WTC11 (cell line): ENCODE data around the gene C19orf85. TPM values are rescaled to one million over a fixed set of nuclear protein-coding genes. Genes with fewer than 3 reads are reported as not detected.

Experiments
- ATAC-seq: fragments of 200-7000 bp; cut with Tn5 transposase; 2 replicates; pipeline ENCODE4 v1.10.0; 2021; ENCODE audit warnings: mild to moderate bottlenecking, moderate library complexity
- CTCF ChIA-PET: fragments of 300-600 bp; sonication (Branson Sonifier 250); formaldehyde crosslinking; loops from one replicate; lab custom pipeline; 2021; ENCODE audit warnings: antibody characterized with exemption; lab: Charles Lee
- POLR2A ChIA-PET: fragments of 350-600 bp; sonication (Branson Sonifier 250); formaldehyde crosslinking; loops from one replicate; lab custom pipeline; 2021; ENCODE audit warnings: antibody characterized with exemption; lab: Charles Lee
- DNase-seq: peaks from one replicate; pipeline ENCODE4 v3.0.0; 2021; ENCODE audit warnings: low spot score
- H3K27ac Mint-ChIP-seq: 2 replicates; pipeline ENCODE4 v1.8.0; 2021; ENCODE audit warnings: mixed read lengths
- H3K27me3 Mint-ChIP-seq: 2 replicates; pipeline ENCODE4 v1.8.0; 2021; ENCODE audit warnings: low read depth, mild to moderate bottlenecking, moderate library complexity, mixed read lengths
- H3K36me3 Mint-ChIP-seq: 2 replicates; pipeline ENCODE4 v1.8.0; 2021; ENCODE audit warnings: mixed read lengths
- H3K4me1 Mint-ChIP-seq: 2 replicates; pipeline ENCODE4 v1.8.0; 2022; ENCODE audit warnings: mixed read lengths
- H3K4me3 Mint-ChIP-seq: 2 replicates; pipeline ENCODE4 v1.8.0; 2021; ENCODE audit warnings: mild to moderate bottlenecking, moderate library complexity, mixed read lengths
- H3K9me3 Mint-ChIP-seq: 2 replicates; pipeline ENCODE4 v1.8.0; 2021; ENCODE audit warnings: mixed read lengths
- CBFB ChIP-seq: sonication (generic); formaldehyde crosslinking; IDR thresholded peaks from 2 replicates; pipeline ENCODE4 v1.8.1; 2022; ENCODE audit warnings: mild to moderate bottlenecking, low read depth, missing genetic modification reagents
- CREB1 ChIP-seq: sonication (generic); formaldehyde crosslinking; IDR thresholded peaks from 2 replicates; pipeline ENCODE4 v1.8.0; 2023; ENCODE audit warnings: mild to moderate bottlenecking, missing genetic modification reagents
- FOXP1 ChIP-seq: sonication (generic); formaldehyde crosslinking; IDR thresholded peaks from 2 replicates; pipeline ENCODE4 v1.8.0; 2022; ENCODE audit warnings: missing genetic modification reagents, mild to moderate bottlenecking, moderate library complexity, borderline replicate concordance
- JUN ChIP-seq: sonication (generic); formaldehyde crosslinking; IDR thresholded peaks from 2 replicates; pipeline ENCODE4 v1.8.0; 2023; ENCODE audit warnings: mild to moderate bottlenecking, missing genetic modification reagents
- KAT7 ChIP-seq: sonication (generic); formaldehyde crosslinking; IDR thresholded peaks from 2 replicates; pipeline ENCODE4 v1.8.1; 2023; ENCODE audit warnings: missing genetic modification reagents, mild to moderate bottlenecking, borderline replicate concordance
- MYBL2 ChIP-seq: sonication (generic); formaldehyde crosslinking; IDR thresholded peaks from 2 replicates; pipeline ENCODE4 v1.8.1; 2023; ENCODE audit warnings: mild to moderate bottlenecking, moderate library complexity, missing genetic modification reagents
- NFYB ChIP-seq: sonication (generic); formaldehyde crosslinking; conservative IDR thresholded peaks from 2 replicates; pipeline ENCODE4 v1.8.0; 2022; ENCODE audit warnings: low read depth, missing genetic modification reagents
- NR1H2 ChIP-seq: sonication (generic); formaldehyde crosslinking; IDR thresholded peaks from 2 replicates; pipeline ENCODE4 v1.9.0; 2021; ENCODE audit warnings: mild to moderate bottlenecking, moderate library complexity, missing genetic modification reagents
- OVOL2 ChIP-seq: fragments of 250-450 bp; sonication (Bioruptor Pico); IDR thresholded peaks from 2 replicates; pipeline ENCODE4 v1.9.0; 2021; ENCODE audit warnings: mild to moderate bottlenecking, borderline replicate concordance
- SMAD3 ChIP-seq: sonication (generic); formaldehyde crosslinking; IDR thresholded peaks from 2 replicates; pipeline ENCODE4 v1.8.0; 2022; ENCODE audit warnings: missing genetic modification reagents, mild to moderate bottlenecking, borderline replicate concordance
- SMAD4 ChIP-seq: sonication (generic); formaldehyde crosslinking; IDR thresholded peaks from 2 replicates; pipeline ENCODE4 v1.8.0; 2022; ENCODE audit warnings: mild to moderate bottlenecking, missing genetic modification reagents
- SOX15 ChIP-seq: fragments of 250-450 bp; sonication (Bioruptor Pico); IDR thresholded peaks from 2 replicates; pipeline ENCODE4 v1.9.0; 2021; ENCODE audit warnings: mild to moderate bottlenecking
- SP1 ChIP-seq: sonication (generic); formaldehyde crosslinking; conservative IDR thresholded peaks from 2 replicates; pipeline ENCODE4 v1.8.1; 2022; ENCODE audit warnings: missing genetic modification reagents
- TEAD1 ChIP-seq: sonication (generic); formaldehyde crosslinking; IDR thresholded peaks from 2 replicates; pipeline ENCODE4 v1.8.0; 2022; ENCODE audit warnings: mild to moderate bottlenecking, missing genetic modification reagents
- ZNF121 ChIP-seq: sonication (generic); formaldehyde crosslinking; IDR thresholded peaks from 2 replicates; pipeline ENCODE4 v1.8.0; 2023; ENCODE audit warnings: missing genetic modification reagents
- ZNF138 ChIP-seq: sonication (generic); formaldehyde crosslinking; conservative IDR thresholded peaks from 2 replicates; pipeline ENCODE4 v1.8.1; 2022; ENCODE audit warnings: mild to moderate bottlenecking, moderate library complexity, missing genetic modification reagents
- ZNF219 ChIP-seq: sonication (generic); formaldehyde crosslinking; IDR thresholded peaks from 2 replicates; pipeline ENCODE4 v1.8.0; 2023; ENCODE audit warnings: missing genetic modification reagents, mild to moderate bottlenecking, borderline replicate concordance
- ZNF263 ChIP-seq: sonication (generic); formaldehyde crosslinking; IDR thresholded peaks from 2 replicates; pipeline ENCODE4 v1.8.1; 2022; ENCODE audit warnings: low read depth, mild to moderate bottlenecking, moderate library complexity, missing genetic modification reagents
- ZNF396 ChIP-seq: fragments of 250-450 bp; sonication (Bioruptor Pico); IDR thresholded peaks from 2 replicates; pipeline ENCODE4 v1.8.0; 2021; ENCODE audit warnings: mild to moderate bottlenecking, moderate library complexity, borderline replicate concordance
- ZNF423 ChIP-seq: fragments of 250-450 bp; sonication (Bioruptor Pico); IDR thresholded peaks from 2 replicates; pipeline ENCODE4 v2.1.2; 2022; ENCODE audit warnings: mild to moderate bottlenecking, moderate library complexity
- ZNF671 ChIP-seq: fragments of 250-450 bp; sonication (Bioruptor Pico); IDR thresholded peaks from 2 replicates; pipeline ENCODE4 v1.8.0; 2021; ENCODE audit warnings: mild to moderate bottlenecking
- total RNA-seq: library from RNA; stranded (reverse); gene quantifications from 3 replicates; pipeline ENCODE4 v1.2.3, GENCODE V29; 2021
- TF ChIP-seq, protein P1 (sequence below): sonication (generic); formaldehyde crosslinking; IDR thresholded peaks from 2 replicates; pipeline ENCODE4 v1.8.0; 2022; ENCODE audit warnings: mild to moderate bottlenecking, missing genetic modification reagents
- TF ChIP-seq, protein P2 (sequence below): sonication (generic); formaldehyde crosslinking; conservative IDR thresholded peaks from 2 replicates; pipeline ENCODE4 v1.8.1; 2022; ENCODE audit warnings: mild to moderate bottlenecking, missing genetic modification reagents
- TF ChIP-seq, protein P3 (sequence below): fragments of 200-600 bp; IDR thresholded peaks from 2 replicates; pipeline ENCODE4 v1.8.0; 2022; ENCODE audit warnings: antibody characterized with exemption
- TF ChIP-seq, protein P4 (sequence below): sonication (generic); formaldehyde crosslinking; IDR thresholded peaks from 2 replicates; pipeline ENCODE4 v1.8.0; 2023; ENCODE audit warnings: missing genetic modification reagents
- TF ChIP-seq, protein P5 (sequence below): sonication (generic); formaldehyde crosslinking; conservative IDR thresholded peaks from 2 replicates; pipeline ENCODE4 v1.8.1; 2023; ENCODE audit warnings: mild to moderate bottlenecking, low read depth, missing genetic modification reagents, moderate library complexity
- TF ChIP-seq, protein P6 (sequence below): fragments of 250-450 bp; sonication (Bioruptor Pico); IDR thresholded peaks from 2 replicates; pipeline ENCODE4 v1.8.0; 2021; ENCODE audit warnings: mild to moderate bottlenecking
- TF ChIP-seq, protein P7 (sequence below): sonication (generic); formaldehyde crosslinking; IDR thresholded peaks from 2 replicates; pipeline ENCODE4 v1.8.1; 2022; ENCODE audit warnings: mild to moderate bottlenecking, moderate library complexity, missing genetic modification reagents
- TF ChIP-seq, protein P8 (sequence below): sonication (generic); formaldehyde crosslinking; IDR thresholded peaks from 2 replicates; pipeline ENCODE4 v1.8.0; 2022; ENCODE audit warnings: mild to moderate bottlenecking, missing genetic modification reagents
- TF ChIP-seq, protein P9 (sequence below): fragments of 250-450 bp; sonication (Bioruptor Pico); IDR thresholded peaks from 2 replicates; pipeline ENCODE4 v1.9.0; 2021; ENCODE audit warnings: mild to moderate bottlenecking

C19orf85 gene
- total RNA-seq, 1 experiment from 2014 or later: 2.2 TPM

DNA sequence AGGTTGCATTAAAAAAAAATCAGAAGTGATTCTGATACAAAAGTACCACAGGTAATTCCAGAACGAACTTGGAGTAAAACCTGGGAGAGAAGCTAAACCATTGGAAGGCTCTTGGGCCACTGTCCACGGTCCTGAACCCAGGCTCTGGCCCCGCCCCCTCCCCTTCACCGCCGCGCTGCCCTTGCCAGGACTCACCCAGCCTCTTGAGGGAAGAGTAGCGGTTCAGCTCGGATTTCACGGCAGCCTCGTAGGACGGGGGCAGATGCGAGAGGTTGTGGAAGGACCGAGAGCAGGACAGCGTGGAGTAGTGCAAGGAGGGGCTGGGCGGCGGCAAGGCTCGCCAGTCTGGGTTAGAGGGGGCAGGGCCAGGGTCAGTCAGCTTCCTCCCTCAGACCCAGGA, 27.1 kb downstream of the C19orf85 start:
- CTCF ChIA-PET: interaction anchor here (0.5 to 1.7 kb wide), 18 partner anchors 14 to 296 kb away, joined by 3 to 13 read pairs (median 4); partner anchors contain the start of genes DNAAF3, ISOC2 and ZNF784
- Mint-ChIP-seq H3K9me3 (peaks cover 3% of the 10 kb centered on the region; the same call in 1 of the 2 replicates), H3K4me1 (peaks cover 15% of the 10 kb centered on the region), H3K27ac (no peak overlapping the region), H3K36me3 (no peaks in the 10 kb centered on the region), H3K27me3 (peaks cover 13% of the 10 kb centered on the region), H3K4me3 (no peak overlapping the region)
- DNase-seq (peak; percentile 85), ATAC-seq (peak; percentile 73)
- POLR2A ChIA-PET: interaction anchor here (1.0 to 1.4 kb wide), 3 partner anchors 30 to 162 kb away, joined by 3 to 5 read pairs (median 4); partner anchors contain the start of genes FIZ1 and UBE2S
- TF ChIP-seq, protein P1, sequence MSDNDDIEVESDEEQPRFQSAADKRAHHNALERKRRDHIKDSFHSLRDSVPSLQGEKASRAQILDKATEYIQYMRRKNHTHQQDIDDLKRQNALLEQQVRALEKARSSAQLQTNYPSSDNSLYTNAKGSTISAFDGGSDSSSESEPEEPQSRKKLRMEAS (CRISPR knock-in tag): peak; percentile 55; the same call in 1 of the 2 replicates
- TF ChIP-seq JUN (0 out of 2 replicates have a peak, but pooled peaks have one; percentile 62), FOXP1 (CRISPR knock-in tag) (peak; percentile 82; the same call in 1 of the 2 replicates), SMAD4 (CRISPR knock-in tag) (peak; percentile 78), KAT7 (CRISPR knock-in tag) (no peak), NR1H2 (CRISPR knock-in tag) (no peak), MYBL2 (CRISPR knock-in tag) (peak; percentile 59; the same call in 1 of the 2 replicates), ZNF423 (no peak), ZNF219 (CRISPR knock-in tag) (no peak), OVOL2 (CRISPR knock-in tag) (no peak), TEAD1 (CRISPR knock-in tag) (peak; percentile 90), ZNF138 (no peak), SMAD3 (no peak; the same call in 1 of the 2 replicates), ZNF671 (no peak), CBFB (CRISPR knock-in tag) (no peak), SOX15 (CRISPR knock-in tag) (no peak), SP1 (peak; percentile 83), ZNF396 (CRISPR knock-in tag) (no peak), NFYB (CRISPR knock-in tag) (no peak), CREB1 (CRISPR knock-in tag) (0 out of 2 replicates have a peak, but pooled peaks have one; percentile 35), ZNF263 (CRISPR knock-in tag) (no peak), ZNF121 (peak; percentile 40; the same call in 1 of the 2 replicates)
- TF ChIP-seq, protein P2, sequence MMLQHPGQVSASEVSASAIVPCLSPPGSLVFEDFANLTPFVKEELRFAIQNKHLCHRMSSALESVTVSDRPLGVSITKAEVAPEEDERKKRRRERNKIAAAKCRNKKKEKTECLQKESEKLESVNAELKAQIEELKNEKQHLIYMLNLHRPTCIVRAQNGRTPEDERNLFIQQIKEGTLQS (CRISPR knock-in tag): no peak
- TF ChIP-seq, protein P3, sequence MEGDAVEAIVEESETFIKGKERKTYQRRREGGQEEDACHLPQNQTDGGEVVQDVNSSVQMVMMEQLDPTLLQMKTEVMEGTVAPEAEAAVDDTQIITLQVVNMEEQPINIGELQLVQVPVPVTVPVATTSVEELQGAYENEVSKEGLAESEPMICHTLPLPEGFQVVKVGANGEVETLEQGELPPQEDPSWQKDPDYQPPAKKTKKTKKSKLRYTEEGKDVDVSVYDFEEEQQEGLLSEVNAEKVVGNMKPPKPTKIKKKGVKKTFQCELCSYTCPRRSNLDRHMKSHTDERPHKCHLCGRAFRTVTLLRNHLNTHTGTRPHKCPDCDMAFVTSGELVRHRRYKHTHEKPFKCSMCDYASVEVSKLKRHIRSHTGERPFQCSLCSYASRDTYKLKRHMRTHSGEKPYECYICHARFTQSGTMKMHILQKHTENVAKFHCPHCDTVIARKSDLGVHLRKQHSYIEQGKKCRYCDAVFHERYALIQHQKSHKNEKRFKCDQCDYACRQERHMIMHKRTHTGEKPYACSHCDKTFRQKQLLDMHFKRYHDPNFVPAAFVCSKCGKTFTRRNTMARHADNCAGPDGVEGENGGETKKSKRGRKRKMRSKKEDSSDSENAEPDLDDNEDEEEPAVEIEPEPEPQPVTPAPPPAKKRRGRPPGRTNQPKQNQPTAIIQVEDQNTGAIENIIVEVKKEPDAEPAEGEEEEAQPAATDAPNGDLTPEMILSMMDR: no peak
- TF ChIP-seq, protein P4, sequence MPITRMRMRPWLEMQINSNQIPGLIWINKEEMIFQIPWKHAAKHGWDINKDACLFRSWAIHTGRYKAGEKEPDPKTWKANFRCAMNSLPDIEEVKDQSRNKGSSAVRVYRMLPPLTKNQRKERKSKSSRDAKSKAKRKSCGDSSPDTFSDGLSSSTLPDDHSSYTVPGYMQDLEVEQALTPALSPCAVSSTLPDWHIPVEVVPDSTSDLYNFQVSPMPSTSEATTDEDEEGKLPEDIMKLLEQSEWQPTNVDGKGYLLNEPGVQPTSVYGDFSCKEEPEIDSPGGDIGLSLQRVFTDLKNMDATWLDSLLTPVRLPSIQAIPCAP (CRISPR knock-in tag): 0 out of 2 replicates have a peak, but pooled peaks have one; percentile 61
- TF ChIP-seq, protein P5, sequence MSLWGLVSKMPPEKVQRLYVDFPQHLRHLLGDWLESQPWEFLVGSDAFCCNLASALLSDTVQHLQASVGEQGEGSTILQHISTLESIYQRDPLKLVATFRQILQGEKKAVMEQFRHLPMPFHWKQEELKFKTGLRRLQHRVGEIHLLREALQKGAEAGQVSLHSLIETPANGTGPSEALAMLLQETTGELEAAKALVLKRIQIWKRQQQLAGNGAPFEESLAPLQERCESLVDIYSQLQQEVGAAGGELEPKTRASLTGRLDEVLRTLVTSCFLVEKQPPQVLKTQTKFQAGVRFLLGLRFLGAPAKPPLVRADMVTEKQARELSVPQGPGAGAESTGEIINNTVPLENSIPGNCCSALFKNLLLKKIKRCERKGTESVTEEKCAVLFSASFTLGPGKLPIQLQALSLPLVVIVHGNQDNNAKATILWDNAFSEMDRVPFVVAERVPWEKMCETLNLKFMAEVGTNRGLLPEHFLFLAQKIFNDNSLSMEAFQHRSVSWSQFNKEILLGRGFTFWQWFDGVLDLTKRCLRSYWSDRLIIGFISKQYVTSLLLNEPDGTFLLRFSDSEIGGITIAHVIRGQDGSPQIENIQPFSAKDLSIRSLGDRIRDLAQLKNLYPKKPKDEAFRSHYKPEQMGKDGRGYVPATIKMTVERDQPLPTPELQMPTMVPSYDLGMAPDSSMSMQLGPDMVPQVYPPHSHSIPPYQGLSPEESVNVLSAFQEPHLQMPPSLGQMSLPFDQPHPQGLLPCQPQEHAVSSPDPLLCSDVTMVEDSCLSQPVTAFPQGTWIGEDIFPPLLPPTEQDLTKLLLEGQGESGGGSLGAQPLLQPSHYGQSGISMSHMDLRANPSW (CRISPR knock-in tag): no peak
- TF ChIP-seq, protein P6, sequence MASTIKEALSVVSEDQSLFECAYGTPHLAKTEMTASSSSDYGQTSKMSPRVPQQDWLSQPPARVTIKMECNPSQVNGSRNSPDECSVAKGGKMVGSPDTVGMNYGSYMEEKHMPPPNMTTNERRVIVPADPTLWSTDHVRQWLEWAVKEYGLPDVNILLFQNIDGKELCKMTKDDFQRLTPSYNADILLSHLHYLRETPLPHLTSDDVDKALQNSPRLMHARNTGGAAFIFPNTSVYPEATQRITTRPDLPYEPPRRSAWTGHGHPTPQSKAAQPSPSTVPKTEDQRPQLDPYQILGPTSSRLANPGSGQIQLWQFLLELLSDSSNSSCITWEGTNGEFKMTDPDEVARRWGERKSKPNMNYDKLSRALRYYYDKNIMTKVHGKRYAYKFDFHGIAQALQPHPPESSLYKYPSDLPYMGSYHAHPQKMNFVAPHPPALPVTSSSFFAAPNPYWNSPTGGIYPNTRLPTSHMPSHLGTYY (CRISPR knock-in tag): no peak
- TF ChIP-seq, protein P7, sequence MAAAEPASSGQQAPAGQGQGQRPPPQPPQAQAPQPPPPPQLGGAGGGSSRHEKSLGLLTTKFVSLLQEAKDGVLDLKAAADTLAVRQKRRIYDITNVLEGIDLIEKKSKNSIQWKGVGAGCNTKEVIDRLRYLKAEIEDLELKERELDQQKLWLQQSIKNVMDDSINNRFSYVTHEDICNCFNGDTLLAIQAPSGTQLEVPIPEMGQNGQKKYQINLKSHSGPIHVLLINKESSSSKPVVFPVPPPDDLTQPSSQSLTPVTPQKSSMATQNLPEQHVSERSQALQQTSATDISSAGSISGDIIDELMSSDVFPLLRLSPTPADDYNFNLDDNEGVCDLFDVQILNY (CRISPR knock-in tag): no peak
- TF ChIP-seq, protein P8, sequence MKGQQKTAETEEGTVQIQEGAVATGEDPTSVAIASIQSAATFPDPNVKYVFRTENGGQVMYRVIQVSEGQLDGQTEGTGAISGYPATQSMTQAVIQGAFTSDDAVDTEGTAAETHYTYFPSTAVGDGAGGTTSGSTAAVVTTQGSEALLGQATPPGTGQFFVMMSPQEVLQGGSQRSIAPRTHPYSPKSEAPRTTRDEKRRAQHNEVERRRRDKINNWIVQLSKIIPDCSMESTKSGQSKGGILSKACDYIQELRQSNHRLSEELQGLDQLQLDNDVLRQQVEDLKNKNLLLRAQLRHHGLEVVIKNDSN: no peak; the same call in 1 of the 2 replicates
- TF ChIP-seq, protein P9, sequence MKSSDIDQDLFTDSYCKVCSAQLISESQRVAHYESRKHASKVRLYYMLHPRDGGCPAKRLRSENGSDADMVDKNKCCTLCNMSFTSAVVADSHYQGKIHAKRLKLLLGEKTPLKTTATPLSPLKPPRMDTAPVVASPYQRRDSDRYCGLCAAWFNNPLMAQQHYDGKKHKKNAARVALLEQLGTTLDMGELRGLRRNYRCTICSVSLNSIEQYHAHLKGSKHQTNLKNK (CRISPR knock-in tag): no peak
